HG03378 (cell line): ENCODE results near the gene IGFL1.
A peak's percentile ranks its signal among the peaks of the same experiment; 100 is the strongest.
"Not testable (repeated sequence)": the region's sequence is repeated elsewhere in the genome, so short reads cannot be mapped to it uniquely, and the experiment has no call there.

ENCODE experiments used
- ATAC-seq: cut with Tn5 transposase; IDR thresholded peaks from one replicate; pipeline ENCODE4 v1.9.1; 2021; ENCODE audit warnings: mild to moderate bottlenecking, moderate library complexity; ENCODE audit not compliant: unreplicated experiment

Gene IGFL1

GRCh38 chr19:46264801-46265200 is 35.3 kb downstream of the IGFL1 start:
- ATAC-seq: not testable (repeated sequence)

GRCh38 chr19:46265217-46265828 is 35.8 kb downstream of the IGFL1 start:
- peak; percentile 55 for ATAC-seq

GRCh38 chr19:46269101-46269500 is 39.6 kb downstream of the IGFL1 start:
- no peak for ATAC-seq

- no peak for ATAC-seq
These were observed 41.1 kb downstream of the IGFL1 start for GRCh38 chr19:46270521-46271256.

GRCh38 chr19:46271481-46272197 is 42.1 kb downstream of the IGFL1 start:
- ATAC-seq: no peak

GRCh38 chr19:46273931-46274330 is 44.4 kb downstream of the IGFL1 start:
- not testable (repeated sequence) for ATAC-seq

- no peak for ATAC-seq
These were observed 49.6 kb downstream of the IGFL1 start for GRCh38 chr19:46279177-46279576.
